ENCODE measurements around the gene CCDC40.

The CCDC40 gene

DNA sequence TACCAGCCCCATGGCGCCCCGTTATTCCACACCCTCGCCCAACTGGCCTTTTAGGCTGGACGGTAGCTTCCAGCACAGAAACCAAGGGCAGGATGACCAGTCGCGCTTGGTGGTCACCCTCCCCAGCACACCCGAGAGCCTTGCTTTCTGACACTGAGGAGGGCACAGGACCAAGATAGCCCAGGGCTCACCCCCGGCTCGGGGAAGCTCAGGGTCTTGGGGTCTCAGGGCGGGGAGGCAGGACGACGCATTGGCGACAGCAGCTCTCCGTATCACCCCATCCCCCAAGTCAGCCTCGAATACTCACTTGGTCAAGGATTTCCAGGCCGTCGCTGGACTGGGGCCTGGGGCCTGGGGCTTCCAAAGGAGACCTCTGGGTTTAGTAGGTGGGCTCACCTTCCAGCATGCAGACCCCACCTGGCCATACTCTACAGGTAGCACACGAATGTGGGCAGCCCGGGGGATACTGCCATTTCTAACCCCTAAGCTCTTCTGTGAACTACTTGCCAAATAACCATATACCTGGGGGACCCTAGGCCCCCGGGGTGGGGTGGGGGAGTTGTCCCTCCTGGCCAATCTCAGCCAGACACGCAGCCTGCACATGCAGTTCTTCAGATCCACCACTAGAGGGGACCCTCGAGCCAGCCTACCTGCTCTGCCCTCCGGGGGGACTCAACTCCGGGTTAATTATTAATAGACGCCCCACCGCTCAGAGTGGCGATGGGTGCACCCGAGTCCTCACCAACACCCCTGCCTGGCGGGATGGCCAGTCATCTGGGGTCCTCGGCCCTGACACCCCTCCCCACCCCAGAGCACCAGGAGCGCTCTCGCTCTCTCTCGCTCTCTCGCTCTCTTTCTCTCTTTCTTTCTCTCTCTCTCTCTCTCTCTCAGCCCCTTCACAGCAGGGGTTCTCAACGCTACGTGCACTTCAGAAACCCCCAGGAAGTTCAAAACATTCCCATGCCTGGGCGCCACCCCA lies 30.8 kb upstream of the CCDC40 start:
- TF ChIP-seq CTCF (IDR thresholded peaks at IDR 0.05; ENCODE audit: insufficient read depth, low read length, poor library complexity, severe bottlenecking): peak; percentile 98
- Histone ChIP-seq H3K27me3 (replicated peaks; ENCODE audit: control insufficient read depth, insufficient read depth, low read length) (no peaks in the 10 kb centered on the region), H3K36me3 (ENCODE audit: control insufficient read depth, insufficient read depth, low read length) (no peaks in the 10 kb centered on the region), H3K4me3 (replicated peaks; ENCODE audit: low read depth, low read length) (no peak overlapping the region)
- no peak for DNase-seq (ENCODE audit: extremely low read depth, insufficient read length)

DNA sequence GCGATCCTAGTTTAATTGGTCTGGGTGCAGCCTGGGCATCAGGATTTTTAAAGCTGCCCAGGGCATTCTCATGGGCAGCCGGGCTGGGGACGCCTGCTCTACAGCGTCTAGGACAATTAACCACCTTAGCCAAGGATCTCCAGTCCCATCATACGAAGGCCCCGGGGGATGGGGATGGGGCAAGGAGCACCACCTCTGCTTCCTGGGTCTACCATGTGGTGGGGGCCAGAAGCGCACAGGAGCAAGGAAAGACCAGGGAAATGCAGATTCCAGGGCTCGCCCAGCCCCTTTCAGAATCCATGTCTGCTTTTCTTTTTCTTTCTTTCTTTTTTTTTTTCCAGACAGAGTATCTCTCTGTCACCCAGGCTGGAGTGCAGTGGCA lies 30.1 kb upstream of the CCDC40 start:
- TF ChIP-seq CTCF (IDR thresholded peaks at IDR 0.05; ENCODE audit: insufficient read depth, low read length, poor library complexity, severe bottlenecking): no peak
- no peak for DNase-seq (ENCODE audit: extremely low read depth, insufficient read length)
- H3K36me3 ChIP-seq (ENCODE audit: control insufficient read depth, insufficient read depth, low read length): no peaks in the 10 kb centered on the region
- no peak overlapping the region for H3K4me3 ChIP-seq (replicated peaks; ENCODE audit: low read depth, low read length)
- H3K27me3 ChIP-seq (replicated peaks; ENCODE audit: control insufficient read depth, insufficient read depth, low read length): no peaks in the 10 kb centered on the region

DNA sequence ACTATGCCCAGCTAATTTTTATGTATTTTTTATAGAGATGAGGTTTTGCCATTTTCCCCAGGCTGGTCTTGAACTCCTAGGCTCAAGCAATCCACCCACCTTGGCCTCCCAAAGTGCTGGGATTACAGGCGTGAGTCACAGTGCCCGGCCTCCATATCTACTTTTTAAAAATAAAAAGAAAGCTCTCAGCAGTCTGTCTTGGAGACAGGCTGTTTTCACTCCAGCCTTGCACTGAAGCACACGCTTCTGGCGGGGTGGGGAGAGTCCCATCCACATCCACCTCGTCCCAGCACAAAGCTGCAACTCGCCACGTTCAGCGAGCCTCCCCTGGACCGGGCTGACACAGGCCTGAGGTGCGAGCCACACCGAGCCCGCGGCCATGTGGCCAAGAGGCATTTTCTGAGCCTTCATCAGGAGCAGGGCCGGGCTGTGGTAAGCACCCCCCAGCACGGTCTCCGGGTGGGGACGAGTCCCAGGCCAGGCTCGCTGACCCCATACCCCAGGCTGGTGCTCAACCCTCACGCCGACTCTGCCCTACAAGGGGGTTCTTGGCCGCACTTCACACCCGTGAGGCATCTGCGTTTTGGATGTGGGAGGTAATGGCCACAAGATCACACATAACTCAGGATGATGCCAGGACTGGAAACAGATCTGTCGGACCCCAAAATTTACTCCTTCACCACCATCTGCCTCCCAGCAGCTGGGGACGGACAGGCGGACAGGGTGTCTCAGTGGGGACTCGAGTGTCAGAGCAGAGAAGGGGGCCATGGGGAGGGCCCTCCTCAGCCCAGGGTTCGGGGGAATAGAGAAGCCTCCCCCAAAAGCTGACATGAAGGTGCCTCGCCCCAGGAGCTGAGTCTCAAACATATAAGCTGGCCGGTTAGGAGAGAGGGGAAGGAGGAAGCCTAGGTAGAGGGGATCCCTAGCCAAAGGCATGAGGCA lies 29.4 kb upstream of the CCDC40 start:
- no peak for TF ChIP-seq CTCF (IDR thresholded peaks at IDR 0.05; ENCODE audit: insufficient read depth, low read length, poor library complexity, severe bottlenecking)
- Histone ChIP-seq H3K4me3 (replicated peaks; ENCODE audit: low read depth, low read length) (no peak overlapping the region), H3K27me3 (replicated peaks; ENCODE audit: control insufficient read depth, insufficient read depth, low read length) (no peaks in the 10 kb centered on the region), H3K36me3 (ENCODE audit: control insufficient read depth, insufficient read depth, low read length) (no peaks in the 10 kb centered on the region)
- DNase-seq (ENCODE audit: extremely low read depth, insufficient read length): no peak

GRCh38 chr17:80007939-80008338 lies 28.5 kb upstream of the CCDC40 start:
- no peak overlapping the region for H3K4me3 ChIP-seq (replicated peaks; ENCODE audit: low read depth, low read length)
- H3K36me3 ChIP-seq (ENCODE audit: control insufficient read depth, insufficient read depth, low read length): no peaks in the 10 kb centered on the region
- no peak for TF ChIP-seq CTCF (IDR thresholded peaks at IDR 0.05; ENCODE audit: insufficient read depth, low read length, poor library complexity, severe bottlenecking)
- no peaks in the 10 kb centered on the region for H3K27me3 ChIP-seq (replicated peaks; ENCODE audit: control insufficient read depth, insufficient read depth, low read length)
- no peak for DNase-seq (ENCODE audit: extremely low read depth, insufficient read length)

DNA sequence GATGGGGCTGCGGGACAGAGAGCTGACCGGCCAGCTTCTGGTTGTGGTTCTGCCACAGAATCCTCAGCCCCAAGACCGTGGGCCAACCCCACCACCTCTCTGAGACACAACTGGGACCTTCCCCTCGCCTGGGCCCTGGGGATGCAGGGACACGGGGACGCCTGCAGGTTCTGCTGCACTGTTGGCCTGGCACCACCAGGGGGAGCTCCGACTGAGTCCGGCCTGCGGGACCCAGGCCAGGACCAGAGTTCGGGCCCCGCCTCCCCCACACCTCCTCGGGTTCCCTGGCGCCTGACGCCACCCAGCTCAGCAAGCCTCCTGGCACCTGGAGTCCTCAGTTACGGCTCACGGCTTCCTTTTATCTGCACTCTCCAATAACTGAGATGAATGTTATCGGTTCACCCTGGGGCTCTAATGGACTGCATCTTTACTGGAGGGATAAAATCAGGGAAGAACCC lies 28.0 kb upstream of the CCDC40 start:
- DNase-seq (ENCODE audit: extremely low read depth, insufficient read length): peak; percentile 66
- peak; percentile 99 for TF ChIP-seq CTCF (IDR thresholded peaks at IDR 0.05; ENCODE audit: insufficient read depth, low read length, poor library complexity, severe bottlenecking)
- Histone ChIP-seq H3K27me3 (replicated peaks; ENCODE audit: control insufficient read depth, insufficient read depth, low read length) (no peaks in the 10 kb centered on the region), H3K36me3 (ENCODE audit: control insufficient read depth, insufficient read depth, low read length) (no peaks in the 10 kb centered on the region), H3K4me3 (replicated peaks; ENCODE audit: low read depth, low read length) (no peak overlapping the region)

Data from GM06990 (cell line).